Measurements from ENCODE around the gene DCLK1. TPM values are rescaled to one million over a fixed set of nuclear protein-coding genes. Genes with fewer than 3 reads are reported as not detected.

The DCLK1 gene
- total RNA-seq, 1 experiment from 2014 or later, result 1.4 TPM

DNA sequence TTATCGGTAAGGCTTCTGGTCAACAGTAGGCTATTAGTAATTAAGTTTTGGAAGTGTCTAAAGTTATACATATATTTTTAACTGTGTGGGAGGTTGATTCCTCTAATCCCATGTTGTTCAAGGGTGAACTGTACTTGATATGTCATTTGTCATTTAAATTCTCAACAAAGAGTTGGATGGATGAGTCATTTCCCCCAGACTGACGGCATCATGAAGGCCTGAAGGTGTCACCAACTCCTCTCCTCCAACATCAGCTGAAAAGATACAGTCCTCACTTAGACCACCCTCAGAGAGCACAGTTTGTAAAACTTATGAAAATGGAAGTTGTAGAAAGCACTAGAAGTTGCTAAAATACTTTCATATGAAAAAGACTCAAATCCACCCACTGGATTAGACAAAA, 48.8 kb downstream of the DCLK1 start:
- Histone ChIP-seq H3K4me3 (no peak overlapping the region), H2AFZ (no peak overlapping the region), H3K36me3 (ENCODE audit: low read depth) (no peaks in the 10 kb centered on the region), H3K9me3 (ENCODE audit: insufficient read depth, low read depth) (no peaks in the 10 kb centered on the region), H3K79me2 (ENCODE audit: low read depth) (no peaks in the 10 kb centered on the region), H3K4me2 (no peak overlapping the region), H3K9me2 (ENCODE audit: insufficient read depth) (no peaks in the 10 kb centered on the region), H4K20me1 (ENCODE audit: insufficient read depth) (no peaks in the 10 kb centered on the region), H3K27me3 (ENCODE audit: insufficient read depth, low read depth) (peaks cover 6% of the 10 kb centered on the region; the same call in 1 of the 2 replicates), H3F3A (ENCODE audit: insufficient read depth, low read depth) (no peaks in the 10 kb centered on the region), H3K4me1 (replicated peaks; ENCODE audit: insufficient read depth) (no peaks in the 10 kb centered on the region), H3K27ac (no peak overlapping the region)
- ChIA-PET CTCF (no interaction called here), POLR2A (ENCODE audit: unreplicated experiment) (no interaction called here)
- TF ChIP-seq EZH2 (IDR thresholded peaks at IDR 0.05; ENCODE audit: low read depth) (no peak), CTCF (conservative IDR thresholded peaks at IDR 0.05) (no peak)
- intact Hi-C loops (cut with micrococcal nuclease; ENCODE audit: unreplicated experiment), result no loop called here
- BruUV-seq (replicated peaks), result no TSS peak
- no peak for DNase-seq

GRCh38 chr13:36076211-36076610, 55.0 kb downstream of the DCLK1 start:
- Histone ChIP-seq H3K36me3 (ENCODE audit: low read depth) (no peaks in the 10 kb centered on the region), H3K79me2 (ENCODE audit: low read depth) (no peaks in the 10 kb centered on the region), H4K20me1 (ENCODE audit: insufficient read depth) (no peaks in the 10 kb centered on the region), H3F3A (ENCODE audit: insufficient read depth, low read depth) (no peaks in the 10 kb centered on the region), H3K4me3 (no peak overlapping the region), H3K27ac (no peak overlapping the region), H2AFZ (no peak overlapping the region), H3K4me1 (replicated peaks; ENCODE audit: insufficient read depth) (no peaks in the 10 kb centered on the region), H3K9me3 (ENCODE audit: insufficient read depth, low read depth) (no peaks in the 10 kb centered on the region), H3K4me2 (no peak overlapping the region), H3K27me3 (ENCODE audit: insufficient read depth, low read depth) (peaks cover 13% of the 10 kb centered on the region; the same call in 1 of the 2 replicates), H3K9me2 (ENCODE audit: insufficient read depth) (no peaks in the 10 kb centered on the region)
- intact Hi-C loops (cut with micrococcal nuclease; ENCODE audit: unreplicated experiment), result no loop called here
- CTCF ChIA-PET, result no interaction called here
- no peak for DNase-seq
- TF ChIP-seq EZH2 (IDR thresholded peaks at IDR 0.05; ENCODE audit: low read depth) (no peak), CTCF (conservative IDR thresholded peaks at IDR 0.05) (no peak)
- no TSS peak for BruUV-seq (replicated peaks)
- POLR2A ChIA-PET (ENCODE audit: unreplicated experiment), result no interaction called here

DNA sequence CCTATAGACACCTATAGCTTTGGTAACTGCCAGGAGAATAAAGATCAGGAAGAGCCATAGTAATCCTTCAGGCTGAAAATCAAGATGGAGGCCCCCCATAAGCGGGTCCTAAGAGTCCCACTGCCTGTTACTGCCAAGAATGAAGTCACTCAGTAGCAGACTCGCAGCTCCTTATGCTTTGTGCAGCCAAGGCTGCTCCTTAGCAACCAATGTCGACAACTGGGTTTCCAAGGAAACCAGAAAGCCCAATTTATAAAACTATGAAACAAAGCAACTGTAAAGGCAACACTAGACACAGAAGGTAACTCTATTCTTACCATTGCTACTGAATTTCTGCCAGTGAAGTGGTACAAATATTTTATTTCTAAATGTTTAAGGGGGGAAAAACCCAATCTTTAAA, 56.5 kb downstream of the DCLK1 start:
- POLR2A ChIA-PET (ENCODE audit: unreplicated experiment), result no interaction called here

More for the DNA sequence above, 56.5 kb downstream of the DCLK1 start:
- Histone ChIP-seq H2AFZ (no peak overlapping the region), H3K9me2 (ENCODE audit: insufficient read depth) (no peaks in the 10 kb centered on the region), H3K4me3 (no peak overlapping the region), H3K4me1 (replicated peaks; ENCODE audit: insufficient read depth) (no peaks in the 10 kb centered on the region), H3K4me2 (no peak overlapping the region), H3K9me3 (ENCODE audit: insufficient read depth, low read depth) (no peaks in the 10 kb centered on the region), H3F3A (ENCODE audit: insufficient read depth, low read depth) (no peaks in the 10 kb centered on the region), H4K20me1 (ENCODE audit: insufficient read depth) (no peaks in the 10 kb centered on the region), H3K27me3 (ENCODE audit: insufficient read depth, low read depth) (peaks cover 13% of the 10 kb centered on the region; the same call in 1 of the 2 replicates), H3K27ac (no peak overlapping the region), H3K36me3 (ENCODE audit: low read depth) (no peaks in the 10 kb centered on the region), H3K79me2 (ENCODE audit: low read depth) (no peaks in the 10 kb centered on the region)
- no peak for DNase-seq
- CTCF ChIA-PET, result interaction anchor here (0.6 kb wide), 1 partner anchor 280 kb away, joined by 3 read pairs; no protein-coding TSS in a partner anchor
- no TSS peak for BruUV-seq (replicated peaks)
- TF ChIP-seq CTCF (conservative IDR thresholded peaks at IDR 0.05) (no peak), EZH2 (IDR thresholded peaks at IDR 0.05; ENCODE audit: low read depth) (no peak)
- intact Hi-C loops (cut with micrococcal nuclease; ENCODE audit: unreplicated experiment), result no loop called here
